Mesenchymal stem cell (in vitro differentiated cells and primary cell): ENCODE measurements around the gene CYREN.
A peak's percentile ranks its signal among the peaks of the same experiment; 100 is the strongest.

Source experiments
- DNase-seq: peaks from one replicate; pipeline ENCODE4 v3.0.0-alpha.2; 2013
- H2AFZ ChIP-seq: one replicate; pipeline ENCODE4 v1.6.1; 2013; ENCODE audit warnings: low read depth, mild to moderate bottlenecking, control low read depth, inconsistent platforms, low read length, moderate library complexity
- H2AK5ac ChIP-seq: 2 replicates; pipeline ENCODE4 v1.6.1; 2013; ENCODE audit warnings: low read length, moderate library complexity, mild to moderate bottlenecking, inconsistent platforms; ENCODE audit not compliant: severe bottlenecking
- H2BK120ac ChIP-seq: one replicate; pipeline ENCODE4 v1.6.1; 2013; ENCODE audit warnings: low read depth, mild to moderate bottlenecking, inconsistent platforms, low read length, moderate library complexity
- H2BK12ac ChIP-seq, 2 experiments: one replicate each; pipeline ENCODE4 v1.6.1; 2013; ENCODE audit warnings: inconsistent platforms in 2 of 2, low read length in 2 of 2, mild to moderate bottlenecking in 2 of 2, moderate library complexity in 2 of 2, control low read depth in 1 of 2
- H2BK15ac ChIP-seq: one replicate; pipeline ENCODE4 v1.6.1; 2013; ENCODE audit warnings: mild to moderate bottlenecking, low read depth, inconsistent platforms; ENCODE audit not compliant: poor library complexity, severe bottlenecking
- H2BK5ac ChIP-seq: 2 replicates; pipeline ENCODE4 v1.6.1; 2013; ENCODE audit warnings: low read depth, mild to moderate bottlenecking, low read length, control low read depth, inconsistent platforms; ENCODE audit not compliant: poor library complexity, severe bottlenecking
- H3K14ac ChIP-seq, 2 experiments: one replicate each; pipeline ENCODE4 v1.6.1; 2013; ENCODE audit warnings: inconsistent platforms in 2 of 2, low read length in 2 of 2, control low read depth in 1 of 2, mild to moderate bottlenecking in 1 of 2, moderate library complexity in 1 of 2
- H3K18ac ChIP-seq, 2 experiments: one replicate each; pipeline ENCODE4 v1.6.1; 2013; ENCODE audit warnings: inconsistent platforms in 2 of 2, low read length in 2 of 2, control low read depth in 1 of 2, low read depth in 1 of 2, mild to moderate bottlenecking in 1 of 2
- H3K23ac ChIP-seq, 2 experiments: one replicate each; pipeline ENCODE4 v1.6.1; 2013; ENCODE audit warnings: inconsistent platforms in 2 of 2, low read length in 2 of 2, mild to moderate bottlenecking in 2 of 2, moderate library complexity in 2 of 2, control low read depth in 1 of 2
- H3K27ac ChIP-seq: 2 replicates; pipeline ENCODE4 v1.5.1; 2013; ENCODE audit warnings: mild to moderate bottlenecking, moderate library complexity, low read length, control low read depth, inconsistent platforms; ENCODE audit not compliant: poor library complexity, severe bottlenecking
- H3K27me3 ChIP-seq, 2 experiments: 2 replicates each; pipeline versions ENCODE4 v1.6.1 to v1.7.0; 2013; ENCODE audit warnings: low read length in 2 of 2, mild to moderate bottlenecking in 2 of 2, moderate library complexity in 2 of 2, control low read depth in 1 of 2, inconsistent platforms in 1 of 2; ENCODE audit not compliant: control insufficient read depth in 1 of 2, insufficient read depth in 1 of 2
- H3K36me3 ChIP-seq, 2 experiments: 2 replicates each; pipeline versions ENCODE4 v1.6.1 to v1.7.0; 2013; ENCODE audit warnings: low read length in 2 of 2, control low read depth in 1 of 2, inconsistent platforms in 1 of 2, low read depth in 1 of 2, mild to moderate bottlenecking in 1 of 2; ENCODE audit not compliant: insufficient read depth in 2 of 2, control insufficient read depth in 1 of 2
- H3K4ac ChIP-seq, 2 experiments: one replicate each; pipeline ENCODE4 v1.6.1; 2013; ENCODE audit warnings: inconsistent platforms in 2 of 2, low read length in 2 of 2, mild to moderate bottlenecking in 2 of 2, moderate library complexity in 2 of 2, control low read depth in 1 of 2, low read depth in 1 of 2
- H3K4me1 ChIP-seq: 2 replicates; pipeline ENCODE4 v1.6.1; 2013; ENCODE audit warnings: low read depth, low read length, control low read depth; ENCODE audit not compliant: control insufficient read depth, insufficient read depth
- H3K4me2 ChIP-seq: 2 replicates; pipeline ENCODE4 v1.6.1; 2013; ENCODE audit warnings: low read length, mild to moderate bottlenecking, inconsistent platforms; ENCODE audit not compliant: poor library complexity, severe bottlenecking
- H3K4me3 ChIP-seq, 2 experiments: 2 replicates each; pipeline versions ENCODE4 v1.5.1 to v1.7.0; 2013; ENCODE audit warnings: low read length in 2 of 2, mild to moderate bottlenecking in 2 of 2, control low read depth in 1 of 2, low read depth in 1 of 2; ENCODE audit not compliant: insufficient read depth in 1 of 2
- H3K79me1 ChIP-seq: replicated peaks from 2 replicates; pipeline ENCODE4 v1.6.1; 2013; ENCODE audit warnings: mild to moderate bottlenecking, control low read depth, low read length, inconsistent platforms; ENCODE audit not compliant: poor library complexity, severe bottlenecking
- H3K9ac ChIP-seq: 2 replicates; pipeline ENCODE4 v1.7.0; 2013; ENCODE audit warnings: mild to moderate bottlenecking, low read length, moderate library complexity
- H3K9me3 ChIP-seq: 2 replicates; pipeline ENCODE4 v1.7.0; 2013; ENCODE audit warnings: mild to moderate bottlenecking, low read length; ENCODE audit not compliant: control insufficient read depth
- H4K8ac ChIP-seq: one replicate; pipeline ENCODE4 v1.6.1; 2013; ENCODE audit warnings: inconsistent platforms, mild to moderate bottlenecking, low read length, moderate library complexity
- H4K91ac ChIP-seq: one replicate; pipeline ENCODE4 v1.6.1; 2013; ENCODE audit warnings: mild to moderate bottlenecking, low read length, inconsistent platforms
- WGBS: methylation state at CpG from one replicate; pipeline ENCODE4 v1.1.7; 2013; ENCODE audit warnings: mixed read lengths; 5-methylcytosine and 5-hydroxymethylcytosine counted together

CYREN gene

GRCh38 chr7:135197343-135197742 is 26.8 kb upstream of the CYREN start:
- H3K27ac ChIP-seq, result no peak overlapping the region
- H2BK5ac ChIP-seq, result no peak overlapping the region
- H3K18ac ChIP-seq, result no peak overlapping the region
- H3K27me3 ChIP-seq, result no peaks in the 10 kb centered on the region
- no peak overlapping the region for H3K23ac ChIP-seq
- WGBS, result 93% methylated on average over 2 of the region's 2 CpGs
- H2BK15ac ChIP-seq, result no peak overlapping the region
- no peak overlapping the region for H3K4me2 ChIP-seq
- peaks cover 37% of the 10 kb centered on the region for H3K79me1 ChIP-seq
- no peak overlapping the region for H2AFZ ChIP-seq
- no peak for DNase-seq
- H3K9me3 ChIP-seq, result no peaks in the 10 kb centered on the region
- no peak overlapping the region for H3K9ac ChIP-seq
- H2AK5ac ChIP-seq, result peak overlapping the region; percentile 51
- no peak overlapping the region for H3K14ac ChIP-seq
- H4K8ac ChIP-seq, result no peak overlapping the region
- H3K4me1 ChIP-seq, result peaks cover 36% of the 10 kb centered on the region
- no peak overlapping the region for H2BK12ac ChIP-seq
- H3K36me3 ChIP-seq, result peaks cover 48 to 86% of the 10 kb centered on the region in 2 experiments
- no peak overlapping the region for H2BK120ac ChIP-seq
- no peak overlapping the region for H4K91ac ChIP-seq
- no peak overlapping the region for H3K4ac ChIP-seq
- H3K4me3 ChIP-seq, result no peak overlapping the region

- Histone ChIP-seq H4K91ac (no peak overlapping the region), H3K4me3 (no peak overlapping the region), H3K9ac (no peak overlapping the region), H3K14ac (no peak overlapping the region), H3K4me2 (no peak overlapping the region), H2BK15ac (no peak overlapping the region), H2BK120ac (no peak overlapping the region), H3K27me3 (no peaks in the 10 kb centered on the region), H3K36me3 (peaks cover 51 to 79% of the 10 kb centered on the region in 2 experiments), H3K4ac (no peak overlapping the region), H2BK5ac (no peak overlapping the region), H2BK12ac (no peak overlapping the region), H2AK5ac (peak overlapping the region; percentile 56), H4K8ac (no peak overlapping the region), H3K9me3 (no peaks in the 10 kb centered on the region), H3K79me1 (peaks cover 41% of the 10 kb centered on the region), H3K27ac (no peak overlapping the region), H3K4me1 (peaks cover 35% of the 10 kb centered on the region), H2AFZ (no peak overlapping the region), H3K18ac (no peak overlapping the region), H3K23ac (no peak overlapping the region)
- DNase-seq, result no peak
- WGBS, result 95% methylated on average over 14 of the region's 14 CpGs
Measured at GRCh38 chr7:135195968-135196629, 25.6 kb upstream of the CYREN start.

GRCh38 chr7:135195156-135195555 is 24.6 kb upstream of the CYREN start:
- Histone ChIP-seq H3K4me3 (no peak overlapping the region), H4K91ac (no peak overlapping the region), H3K79me1 (peaks cover 41% of the 10 kb centered on the region), H3K4me1 (peaks cover 34% of the 10 kb centered on the region), H3K23ac (no peak overlapping the region), H2AFZ (no peak overlapping the region), H3K4me2 (no peak overlapping the region), H2BK120ac (no peak overlapping the region), H3K27ac (peak overlapping the region; percentile 95), H3K36me3 (peaks cover 51 to 73% of the 10 kb centered on the region in 2 experiments), H3K9me3 (no peaks in the 10 kb centered on the region), H2BK12ac (no peak overlapping the region), H2AK5ac (no peak overlapping the region), H3K18ac (no peak overlapping the region), H2BK15ac (no peak overlapping the region), H3K27me3 (no peaks in the 10 kb centered on the region), H3K9ac (no peak overlapping the region), H2BK5ac (no peak overlapping the region), H3K4ac (no peak overlapping the region), H3K14ac (no peak overlapping the region), H4K8ac (no peak overlapping the region)
- DNase-seq, result no peak
- WGBS, result 96% methylated on average over 3 of the region's 4 CpGs

GRCh38 chr7:135194494-135195095 is 24.1 kb upstream of the CYREN start:
- Histone ChIP-seq H4K8ac (no peak overlapping the region), H3K23ac (no peak overlapping the region), H2AFZ (no peak overlapping the region), H2BK120ac (no peak overlapping the region), H2AK5ac (peak overlapping the region; percentile 5), H3K4me3 (no peak overlapping the region), H2BK15ac (no peak overlapping the region), H3K27ac (peak overlapping the region; percentile 95), H3K9me3 (no peaks in the 10 kb centered on the region), H3K27me3 (no peaks in the 10 kb centered on the region), H3K4me2 (no peak overlapping the region), H3K4ac (no peak overlapping the region), H4K91ac (no peak overlapping the region), H3K4me1 (peaks cover 34% of the 10 kb centered on the region), H2BK12ac (peak overlapping the region in 1 of 2 experiments; percentile 7), H3K79me1 (peaks cover 41% of the 10 kb centered on the region), H2BK5ac (peak overlapping the region; percentile 93), H3K14ac (no peak overlapping the region), H3K36me3 (peaks cover 54 to 68% of the 10 kb centered on the region in 2 experiments), H3K9ac (no peak overlapping the region), H3K18ac (peak overlapping the region in 1 of 2 experiments; percentile 28)
- 91% methylated on average over 10 of the region's 12 CpGs for WGBS
- DNase-seq, result peak; percentile 29
